B cell (primary cell): ENCODE results near the gene CST6. TPM values are rescaled to one million over a fixed set of nuclear protein-coding genes. Genes with fewer than 3 reads are reported as not detected.
A peak's percentile ranks its signal among the peaks of the same experiment; 100 is the strongest.

Experiments
- ATAC-seq: fragments of 200-7000 bp; cut with Tn5 transposase; one replicate; pipeline ENCODE4 v1.10.0; 2021; ENCODE audit warnings: low read depth, mild to moderate bottlenecking, moderate number of reproducible peaks, moderate library complexity
- CTCF ChIA-PET: fragments of 350-600 bp; sonication (Branson Sonifier 250); formaldehyde crosslinking; loops from one replicate; lab custom pipeline; 2021; ENCODE audit warnings: antibody characterized with exemption, inconsistent platforms; lab: Charles Lee
- POLR2A ChIA-PET: fragments of 350-600 bp; sonication (Branson Sonifier 250); formaldehyde crosslinking; loops from one replicate; lab custom pipeline; 2021; ENCODE audit warnings: antibody characterized with exemption; lab: Charles Lee
- DNase-seq: peaks from one replicate; pipeline ENCODE4 v3.0.0; 2013
- H2AFZ ChIP-seq: 2 replicates; pipeline ENCODE4 v1.6.1; 2012; ENCODE audit warnings: mild to moderate bottlenecking, low read depth, low read length; ENCODE audit not compliant: insufficient read depth, poor library complexity, severe bottlenecking
- H3K27ac ChIP-seq, 2 donors: 1 replicate in 1 of 2; 2 replicates in 1 of 2; pipeline ENCODE4 v1.5.1; 2012 to 2013; ENCODE audit warnings: low read length in 2 of 2, mild to moderate bottlenecking in 2 of 2, moderate library complexity in 1 of 2
- H3K27me3 ChIP-seq, 4 experiments: fragments of 200-600 bp in 1 of 4; sonication (generic) in 1 of 4; replicated peaks in 1 of 4; 1 replicate in 2 of 4; 2 replicates in 2 of 4; pipeline versions ENCODE4 v1.6.1 to v1.7.0; 2013 to 2016; ENCODE audit warnings: low read length in 3 of 4, mild to moderate bottlenecking in 2 of 4, mixed read lengths in 1 of 4, moderate library complexity in 1 of 4; ENCODE audit not compliant: insufficient read depth in 4 of 4, control insufficient read depth in 3 of 4; ENCODE audit errors: control extremely low read depth in 1 of 4
- H3K36me3 ChIP-seq, 2 experiments: replicated peaks in 1 of 2; 1 replicate in 1 of 2; 2 replicates in 1 of 2; pipeline versions ENCODE4 v1.6.1 to v1.7.1; 2013; ENCODE audit warnings: low read length in 1 of 2; ENCODE audit not compliant: insufficient read depth in 2 of 2, control insufficient read depth in 1 of 2; ENCODE audit errors: control extremely low read depth in 1 of 2, extremely low read depth in 1 of 2
- H3K4me1 ChIP-seq, 2 donors: fragments of 200-600 bp in 1 of 2; sonication (generic) in 1 of 2; 1 replicate in 1 of 2; 2 replicates in 1 of 2; pipeline versions ENCODE4 v1.5.1 to v1.6.1; 2013 to 2017; ENCODE audit warnings: low read length in 2 of 2; ENCODE audit not compliant: control insufficient read depth in 2 of 2, insufficient read depth in 2 of 2
- H3K4me2 ChIP-seq: replicated peaks from 2 replicates; pipeline ENCODE3; 2012; ENCODE audit warnings: mild to moderate bottlenecking, low read depth, low read length; ENCODE audit not compliant: poor library complexity, severe bottlenecking
- H3K4me3 ChIP-seq, 5 experiments: fragments of 200-600 bp in 1 of 5; sonication (generic) in 1 of 5; 1 replicate in 3 of 5; 2 replicates in 2 of 5; pipeline versions ENCODE4 v1.5.1 to v1.7.0; 2011 to 2016; ENCODE audit warnings: low read length in 4 of 5, mild to moderate bottlenecking in 4 of 5, low read depth in 2 of 5, control low read depth in 1 of 5, moderate library complexity in 1 of 5; ENCODE audit not compliant: insufficient read depth in 1 of 5; ENCODE audit errors: control extremely low read depth in 1 of 5, extremely low read depth in 1 of 5
- H3K79me2 ChIP-seq: fragments of 200-600 bp; sonication (generic); one replicate; pipeline ENCODE4 v1.6.0; 2016; ENCODE audit warnings: low read length; ENCODE audit not compliant: control insufficient read depth, insufficient read depth
- H3K9ac ChIP-seq: fragments of 200-600 bp; sonication (generic); 2 replicates; pipeline ENCODE4 v1.6.1; 2017; ENCODE audit warnings: mild to moderate bottlenecking, low read length, moderate library complexity
- H3K9me3 ChIP-seq, 3 donors: one replicate each; pipeline versions ENCODE4 v1.6.1 to v1.7.1; 2013; ENCODE audit warnings: low read length in 2 of 3; ENCODE audit not compliant: control insufficient read depth in 2 of 3, insufficient read depth in 1 of 3; ENCODE audit errors: control extremely low read depth in 1 of 3
- H4K20me1 ChIP-seq: 2 replicates; pipeline ENCODE4 v1.6.0; 2012; ENCODE audit warnings: mild to moderate bottlenecking, low read length; ENCODE audit not compliant: insufficient read depth, control insufficient read depth, poor library complexity, severe bottlenecking
- H3K27ac Mint-ChIP-seq: one replicate; pipeline ENCODE4 v1.8.0; 2021; ENCODE audit warnings: mixed read lengths
- H3K27me3 Mint-ChIP-seq: one replicate; pipeline ENCODE4 v1.8.0; 2021; ENCODE audit warnings: mixed read lengths
- H3K4me1 Mint-ChIP-seq: one replicate; pipeline ENCODE4 v1.8.0; 2021; ENCODE audit warnings: mixed read lengths
- H3K4me3 Mint-ChIP-seq: one replicate; pipeline ENCODE4 v1.8.0; 2021; ENCODE audit warnings: mixed read lengths
- H3K9me3 Mint-ChIP-seq: one replicate; pipeline ENCODE4 v1.8.0; 2022; ENCODE audit warnings: mixed read lengths; ENCODE audit not compliant: insufficient read depth
- CTCF ChIP-seq: fragments of 200-600 bp; IDR thresholded peaks from one replicate; pipeline ENCODE4 v1.8.0; 2022; ENCODE audit warnings: antibody characterized with exemption, mild to moderate bottlenecking
- EZH2 ChIP-seq: IDR thresholded peaks from 2 replicates; pipeline ENCODE4 v1.6.1; 2012; ENCODE audit warnings: borderline replicate concordance, low read depth, mild to moderate bottlenecking, moderate library complexity, low read length; ENCODE audit not compliant: insufficient read depth, poor library complexity, severe bottlenecking
- WGBS: methylation state at CpG from one replicate; pipeline ENCODE4 v1.1.5; 2013; ENCODE audit warnings: missing lambda C conversion rate; ENCODE audit not compliant: insufficient coverage; 5-methylcytosine and 5-hydroxymethylcytosine counted together
- intact Hi-C: fragments of 100-400 bp; cut with micrococcal nuclease; formaldehyde crosslinking; loops from one replicate; pipeline ENCODE4 v1.10.0; 2022
- polyA plus RNA-seq: library from polyadenylated mRNA; depleted of rRNA; stranded (reverse); fragments of >200 nt; gene quantifications from 2 replicates; pipeline ENCODE4 v1.2.3, GENCODE V29; 2012
- total RNA-seq, 2 donors: library from RNA; stranded (reverse); fragments of 120-200 nt in 1 of 2; gene quantifications; 1 replicate in 1 of 2; 2 replicates in 1 of 2; pipeline versions ENCODE4 v1.2.3 to v1.2.4, GENCODE V29; 2013 to 2022

The CST6 gene
- total and polyA plus RNA-seq, 2 donors (not counting 1 experiment from before 2014, with no cell fraction given): not detected

- ChIA-PET POLR2A (interaction anchor here (0.6 to 1.7 kb wide), 4 partner anchors 19 to 270 kb away, joined by 3 to 5 read pairs (median 4); partner anchors contain the start of gene AP5B1), CTCF (interaction anchor here (0.7 to 8.0 kb wide), 4 partner anchors 17 to 171 kb away, joined by 3 to 78 read pairs (median 4); partner anchors contain the start of gene PACS1)
- ATAC-seq (no peak), DNase-seq (no peak)
- Mint-ChIP-seq H3K4me3 (peak overlapping the region; percentile 99), H3K27ac (peak overlapping the region; percentile 96), H3K9me3 (no peaks in the 10 kb centered on the region), H3K27me3 (peaks cover 12% of the 10 kb centered on the region), H3K4me1 (peaks cover 30% of the 10 kb centered on the region)
- Histone ChIP-seq H3K4me3 (no peak overlapping the region), H3K4me1 (peaks cover 25 to 29% of the 10 kb centered on the region in 2 donors), H3K9me3 (no peaks in the 10 kb centered on the region), H3K36me3 (peaks cover 0 to 20% of the 10 kb centered on the region in 2 experiments), H3K27me3 (peaks cover 0 to 35% (median 5%) of the 10 kb centered on the region in 4 experiments), H3K4me2 (no peak overlapping the region), H4K20me1 (peaks cover 22% of the 10 kb centered on the region), H3K27ac (peak overlapping the region; percentile 61 to 85), H2AFZ (peak overlapping the region; percentile 87), H3K9ac (no peak overlapping the region), H3K79me2 (peaks cover 61% of the 10 kb centered on the region)
- 100% methylated on average over 2 of the region's 5 CpGs for WGBS
- TF ChIP-seq CTCF (no peak), EZH2 (no peak)
- intact Hi-C loops: loop anchor here (5.0 kb wide), 1 partner anchor 178 kb away; the partner anchor contains the start of gene EFEMP2
Observed at GRCh38 chr11:66050581-66051231, 38.9 kb downstream of the CST6 start.

GRCh38 chr11:66051371-66051765 is 39.6 kb downstream of the CST6 start:
- WGBS: 20% methylated on average over 10 of the region's 12 CpGs
- peak overlapping the region; percentile 92 for H3K9ac ChIP-seq
- peaks cover 25 to 29% of the 10 kb centered on the region in 2 donors for H3K4me1 ChIP-seq
- H3K27ac ChIP-seq: peak overlapping the region; percentile 61 to 85
- CTCF ChIA-PET: interaction anchor here (0.7 to 8.0 kb wide), 5 partner anchors 17 to 93 kb away, joined by 3 to 78 read pairs (median 4); partner anchors contain the start of gene PACS1
- peak overlapping the region; percentile 99 for H3K4me3 Mint-ChIP-seq
- peaks cover 67% of the 10 kb centered on the region for H3K79me2 ChIP-seq
- no peaks in the 10 kb centered on the region for H3K9me3 ChIP-seq
- POLR2A ChIA-PET: interaction anchor here (0.6 to 1.7 kb wide), 5 partner anchors 18 to 216 kb away, joined by 3 to 8 read pairs (median 5); partner anchors contain the start of gene BANF1
- no peaks in the 10 kb centered on the region for H3K9me3 Mint-ChIP-seq
- intact Hi-C loops: loop anchor here (5.0 kb wide), 1 partner anchor 179 kb away; the partner anchor contains the start of gene EFEMP2
- H4K20me1 ChIP-seq: peaks cover 23% of the 10 kb centered on the region
- ATAC-seq: no peak
- H3K4me3 ChIP-seq: peak overlapping the region; percentile 42 to 99 (median 79)
- peak overlapping the region; percentile 96 for H3K27ac Mint-ChIP-seq
- peaks cover 0 to 26% of the 10 kb centered on the region in 2 experiments for H3K36me3 ChIP-seq
- peak overlapping the region; percentile 93 for H3K4me2 ChIP-seq
- H3K27me3 ChIP-seq: peaks cover 0 to 33% (median 5%) of the 10 kb centered on the region in 4 experiments
- peak overlapping the region; percentile 87 for H2AFZ ChIP-seq
- no peak for DNase-seq
- H3K27me3 Mint-ChIP-seq: peaks cover 12% of the 10 kb centered on the region
- H3K4me1 Mint-ChIP-seq: peaks cover 29% of the 10 kb centered on the region
- TF ChIP-seq EZH2: no peak
- no peak for TF ChIP-seq CTCF
